ENCODE measurements around the gene ABCC1.

Gene ABCC1

GRCh38 chr16:16019488-16019887 is 70.1 kb downstream of the ABCC1 start:
- Histone ChIP-seq H3K4me3 (no peak overlapping the region), H3K9me3 (replicated peaks in 1 of 11) (no peaks in the 10 kb centered on the region), H3K4me1 (peaks cover 55 to 76% (median 69%) of the 10 kb centered on the region in 10 experiments), H3K27me3 (no peaks in the 10 kb centered on the region), H3K9ac (no peak overlapping the region), H3K4me2 (peak overlapping the region in 8 of 11 experiments; percentile 17 to 78 (median 68); a peak in 15 of 22 replicates), H3K27ac (peak overlapping the region in 2 of 11 experiments; percentile 0 to 38; a peak in 1 of 22 replicates), H4K20me1 (peaks cover 0 to 35% (median 22%) of the 10 kb centered on the region in 11 experiments; a peak in 14 of 22 replicates), H3K36me3 (peaks cover 62 to 93% (median 82%) of the 10 kb centered on the region in 11 experiments)
- TF ChIP-seq Cebpa-rat (IDR thresholded peaks at IDR 0.05) = no peak

GRCh38 chr16:16020291-16020690 is 70.9 kb downstream of the ABCC1 start:
- Histone ChIP-seq H3K27me3 (no peaks in the 10 kb centered on the region), H3K4me1 (peaks cover 47 to 73% (median 62%) of the 10 kb centered on the region in 10 experiments), H3K9ac (no peak overlapping the region), H3K36me3 (peaks cover 67 to 95% (median 85%) of the 10 kb centered on the region in 11 experiments), H3K9me3 (replicated peaks in 1 of 11) (no peaks in the 10 kb centered on the region), H4K20me1 (peaks cover 0 to 33% (median 19%) of the 10 kb centered on the region in 11 experiments; a peak in 14 of 22 replicates), H3K27ac (peak overlapping the region in 2 of 11 experiments; percentile 1 to 82; a peak in 2 of 22 replicates), H3K4me2 (peak overlapping the region; percentile 68 to 81 (median 76); a peak in 21 of 22 replicates), H3K4me3 (no peak overlapping the region)
- no peak for TF ChIP-seq Cebpa-rat (IDR thresholded peaks at IDR 0.05)

DNA sequence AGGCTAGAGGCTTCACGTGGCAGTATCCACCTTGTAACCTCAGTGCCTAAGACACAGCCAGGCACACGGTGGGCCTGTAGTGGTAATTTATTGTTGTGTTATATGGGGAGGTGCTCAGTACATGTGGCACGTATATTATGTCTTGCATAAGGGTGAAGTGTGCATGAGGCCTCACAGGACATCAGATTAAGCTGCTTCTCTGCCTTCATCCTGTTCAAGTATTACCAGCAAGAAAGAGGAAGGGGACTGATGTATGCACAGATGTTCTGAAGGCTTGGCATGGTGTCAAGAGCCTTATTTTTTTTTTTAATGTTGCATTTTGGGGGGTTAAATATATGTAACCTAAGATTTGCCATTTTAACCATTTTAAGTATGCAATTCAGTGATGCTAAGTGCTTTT is 71.6 kb downstream of the ABCC1 start:
- no peaks in the 10 kb centered on the region for H3K27me3 ChIP-seq
- peaks cover 0 to 35% (median 16%) of the 10 kb centered on the region in 11 experiments; a peak in 14 of 22 replicates for H4K20me1 ChIP-seq
- peak overlapping the region in 4 of 11 experiments; percentile 8 to 59 (median 22); a peak in 1 of 22 replicates for H3K9ac ChIP-seq
- no peaks in the 10 kb centered on the region for H3K9me3 ChIP-seq (replicated peaks in 1 of 11)
- peak overlapping the region in 7 of 11 experiments; percentile 1 to 82 (median 48); a peak in 8 of 22 replicates for H3K27ac ChIP-seq
- H3K4me3 ChIP-seq = no peak overlapping the region
- peaks cover 40 to 73% (median 61%) of the 10 kb centered on the region in 10 experiments for H3K4me1 ChIP-seq
- H3K4me2 ChIP-seq = peak overlapping the region; percentile 68 to 81 (median 76)
- H3K36me3 ChIP-seq = peaks cover 66 to 95% (median 78%) of the 10 kb centered on the region in 11 experiments
- no peak for TF ChIP-seq Cebpa-rat (IDR thresholded peaks at IDR 0.05)

DNA sequence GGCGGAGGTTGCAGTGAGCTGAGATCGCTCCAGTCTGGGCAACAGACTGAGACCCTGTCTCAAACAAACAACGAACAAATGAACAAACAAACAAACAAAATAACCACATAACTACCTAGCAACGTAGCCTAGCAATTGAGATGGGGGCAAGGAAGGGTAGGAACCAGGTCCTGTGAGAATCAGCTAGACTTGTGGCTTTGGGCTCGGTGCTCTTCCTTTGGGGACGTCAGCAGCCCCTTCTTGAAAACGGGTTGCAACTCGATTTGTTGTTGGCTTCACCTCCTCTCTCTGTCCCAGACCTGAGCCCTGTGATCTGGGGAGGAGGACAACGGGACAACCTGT is 72.2 kb downstream of the ABCC1 start:
- no peaks in the 10 kb centered on the region for H3K27me3 ChIP-seq
- no peaks in the 10 kb centered on the region for H3K9me3 ChIP-seq (replicated peaks in 1 of 11)
- H3K27ac ChIP-seq = peak overlapping the region in 10 of 11 experiments; percentile 34 to 82 (median 62); a peak in 19 of 22 replicates
- H3K9ac ChIP-seq = peak overlapping the region; percentile 12 to 69 (median 51); a peak in 13 of 22 replicates
- H4K20me1 ChIP-seq = peaks cover 0 to 39% (median 16%) of the 10 kb centered on the region in 11 experiments; a peak in 14 of 22 replicates
- TF ChIP-seq Cebpa-rat (IDR thresholded peaks at IDR 0.05) = no peak
- H3K4me3 ChIP-seq = no peak overlapping the region
- H3K4me2 ChIP-seq = peak overlapping the region; percentile 68 to 81 (median 76)
- H3K36me3 ChIP-seq = peaks cover 63 to 90% (median 72%) of the 10 kb centered on the region in 11 experiments
- H3K4me1 ChIP-seq = peaks cover 39 to 73% (median 59%) of the 10 kb centered on the region in 10 experiments

GRCh38 chr16:16021988-16022682 is 72.7 kb downstream of the ABCC1 start:
- no peak for TF ChIP-seq Cebpa-rat (IDR thresholded peaks at IDR 0.05)
- no peak overlapping the region for H3K4me3 ChIP-seq

GRCh38 chr16:16022683-16023064 is 73.3 kb downstream of the ABCC1 start:
- peak overlapping the region in 9 of 11 experiments; percentile 43 to 82 (median 64); a peak in 16 of 22 replicates for H3K27ac ChIP-seq
- peaks cover 0 to 49% (median 17%) of the 10 kb centered on the region in 11 experiments; a peak in 14 of 22 replicates for H4K20me1 ChIP-seq
- H3K4me3 ChIP-seq = no peak overlapping the region
- no peaks in the 10 kb centered on the region for H3K9me3 ChIP-seq (replicated peaks in 1 of 11)
- no peaks in the 10 kb centered on the region for H3K27me3 ChIP-seq
- no peak for TF ChIP-seq Cebpa-rat (IDR thresholded peaks at IDR 0.05)
- peaks cover 52 to 80% (median 62%) of the 10 kb centered on the region in 11 experiments for H3K36me3 ChIP-seq
- H3K4me2 ChIP-seq = peak overlapping the region; percentile 68 to 81 (median 76); a peak in 21 of 22 replicates
- peak overlapping the region in 7 of 11 experiments; percentile 14 to 69 (median 53); a peak in 8 of 22 replicates for H3K9ac ChIP-seq
- H3K4me1 ChIP-seq = peaks cover 47 to 75% (median 65%) of the 10 kb centered on the region in 10 experiments

More at GRCh38 chr16:16021988-16022682, 72.7 kb downstream of the ABCC1 start:
- Histone ChIP-seq H3K27ac (peak overlapping the region in 10 of 11 experiments; percentile 34 to 82 (median 62); a peak in 19 of 22 replicates), H3K4me1 (peaks cover 42 to 73% (median 61%) of the 10 kb centered on the region in 10 experiments), H4K20me1 (peaks cover 0 to 44% (median 16%) of the 10 kb centered on the region in 11 experiments; a peak in 14 of 22 replicates), H3K36me3 (peaks cover 58 to 85% (median 67%) of the 10 kb centered on the region in 11 experiments), H3K27me3 (no peaks in the 10 kb centered on the region), H3K9ac (peak overlapping the region; percentile 12 to 69 (median 51); a peak in 16 of 22 replicates), H3K4me2 (peak overlapping the region; percentile 68 to 81 (median 76)), H3K9me3 (replicated peaks in 1 of 11) (no peaks in the 10 kb centered on the region)

DNA sequence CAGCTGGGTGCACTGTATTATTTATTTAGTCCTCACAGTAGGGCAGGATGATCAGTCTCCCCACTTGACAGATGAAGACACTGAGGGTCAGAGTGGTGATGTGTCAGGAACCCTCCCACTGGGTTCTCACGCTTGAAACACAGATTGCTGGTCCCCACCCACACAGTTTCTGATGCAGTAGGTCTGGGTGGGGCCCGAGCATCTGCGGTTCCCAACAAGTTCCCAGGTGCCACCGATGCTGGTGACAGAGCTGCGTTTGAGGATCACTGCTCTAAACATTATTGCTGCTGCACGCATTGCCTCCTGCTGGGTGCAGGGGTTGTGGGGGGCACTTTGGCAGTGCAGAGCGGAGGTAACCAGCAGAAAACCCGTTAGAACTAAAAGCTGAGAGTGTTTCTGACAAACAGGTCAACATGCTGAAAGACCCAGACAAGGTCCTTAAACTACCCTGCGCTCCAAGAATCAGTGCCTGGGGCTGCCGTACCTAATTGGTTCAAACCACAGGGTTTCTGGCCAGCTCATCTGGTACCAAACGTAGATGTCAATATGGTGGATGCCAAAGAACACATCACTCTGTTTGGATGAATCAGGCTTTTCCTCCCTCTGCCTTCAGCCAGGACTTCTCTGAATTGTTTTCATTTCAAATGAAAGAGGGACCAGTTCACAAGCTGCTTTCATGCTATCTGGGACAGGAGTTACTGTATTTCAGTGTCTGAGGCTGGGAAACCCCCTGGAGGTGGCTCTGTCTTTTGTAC is 76.0 kb downstream of the ABCC1 start:
- Histone ChIP-seq H3K27me3 (no peaks in the 10 kb centered on the region), H3K9me3 (replicated peaks in 1 of 11) (no peaks in the 10 kb centered on the region), H3K4me3 (no peak overlapping the region), H3K4me1 (peaks cover 45 to 79% (median 69%) of the 10 kb centered on the region in 10 experiments), H3K9ac (no peak overlapping the region), H3K4me2 (peak overlapping the region in 1 of 11 experiments; percentile 1; a peak in 1 of 22 replicates), H4K20me1 (peaks cover 0 to 63% (median 15%) of the 10 kb centered on the region in 11 experiments; a peak in 14 of 22 replicates), H3K27ac (0 out of 22 replicates have a peak overlapping the region, but pooled peaks of 1 of the 11 experiments have one; percentile 13), H3K36me3 (peaks cover 41 to 79% (median 56%) of the 10 kb centered on the region in 11 experiments)
- TF ChIP-seq Cebpa-rat (IDR thresholded peaks at IDR 0.05) = no peak

- TF ChIP-seq Cebpa-rat (IDR thresholded peaks at IDR 0.05) = no peak
- Histone ChIP-seq H3K4me3 (no peak overlapping the region; a peak in 1 of 20 replicates), H3K27ac (peak overlapping the region in 8 of 11 experiments; percentile 34 to 63 (median 49); a peak in 16 of 22 replicates), H3K36me3 (peaks cover 45 to 84% (median 65%) of the 10 kb centered on the region in 11 experiments), H3K9me3 (replicated peaks in 1 of 11) (no peaks in the 10 kb centered on the region), H3K4me2 (peak overlapping the region; percentile 2 to 85 (median 73); a peak in 21 of 22 replicates), H3K27me3 (no peaks in the 10 kb centered on the region), H3K9ac (peak overlapping the region in 8 of 11 experiments; percentile 6 to 56 (median 28); a peak in 11 of 22 replicates), H3K4me1 (peaks cover 26 to 60% (median 50%) of the 10 kb centered on the region in 10 experiments), H4K20me1 (peaks cover 0 to 48% (median 0%) of the 10 kb centered on the region in 11 experiments; a peak in 7 of 22 replicates)
Measured at GRCh38 chr16:16027728-16028310, 78.4 kb downstream of the ABCC1 start.

All from BLaER1 treated with 17β-estradiol and CSF1 and Interleukin-3, amounts not matched to agents 10 nM and 100 nM (cell line).